ENCODE results near the gene REXO5.
"Not testable (repeated sequence)": the region's sequence is repeated elsewhere in the genome, so short reads cannot be mapped to it uniquely, and the experiment has no call there.

The REXO5 gene

GRCh38 chr16:20803561-20804214 lies 2.6 kb upstream of the REXO5 start:
- no peak for DNase-seq

- not testable (repeated sequence) for DNase-seq
These were observed 601 bp upstream of the REXO5 start for GRCh38 chr16:20805684-20806167.

- no peak for DNase-seq
These were observed 1.5 kb downstream of the REXO5 start for GRCh38 chr16:20807862-20808261.

GRCh38 chr16:20811889-20812439 lies 5.6 kb downstream of the REXO5 start:
- DNase-seq, result no peak

GRCh38 chr16:20812510-20812909 lies 6.2 kb downstream of the REXO5 start:
- DNase-seq, result no peak

- no peak for DNase-seq
These were observed 8.5 kb downstream of the REXO5 start for GRCh38 chr16:20814784-20815183.

GRCh38 chr16:20818929-20819585 lies 12.7 kb downstream of the REXO5 start:
- no peak for DNase-seq

GRCh38 chr16:20821682-20822081 lies 15.4 kb downstream of the REXO5 start:
- peak; percentile 69 for DNase-seq

GRCh38 chr16:20822521-20823325 lies 16.4 kb downstream of the REXO5 start:
- peak; percentile 83 for DNase-seq

- DNase-seq, result no peak
These were observed 19.8 kb downstream of the REXO5 start for GRCh38 chr16:20826039-20826566.

- no peak for DNase-seq
These were observed 23.2 kb downstream of the REXO5 start for GRCh38 chr16:20829536-20829935.

GRCh38 chr16:20830372-20830771 lies 24.0 kb downstream of the REXO5 start:
- DNase-seq, result no peak

- no peak for DNase-seq
These were observed 26.8 kb downstream of the REXO5 start for GRCh38 chr16:20833086-20833485.

GRCh38 chr16:20838240-20838639 lies 31.9 kb downstream of the REXO5 start:
- DNase-seq, result peak; percentile 19

- DNase-seq, result no peak
These were observed 33.2 kb downstream of the REXO5 start for GRCh38 chr16:20839504-20839903.

GRCh38 chr16:20844054-20844453 lies 37.7 kb downstream of the REXO5 start:
- no peak for DNase-seq

- peak; percentile 12 for DNase-seq
These were observed 38.3 kb downstream of the REXO5 start for GRCh38 chr16:20844588-20844987.

- DNase-seq, result no peak
These were observed 39.7 kb downstream of the REXO5 start for GRCh38 chr16:20846030-20846429.

GRCh38 chr16:20846551-20846950 lies 40.2 kb downstream of the REXO5 start:
- DNase-seq, result no peak

- peak; percentile 14 for DNase-seq
These were observed 41.2 kb downstream of the REXO5 start for GRCh38 chr16:20847550-20847949.

- DNase-seq, result peak; percentile 69
These were observed 43.5 kb downstream of the REXO5 start for GRCh38 chr16:20849589-20850390.

- DNase-seq, result no peak
These were observed 44.7 kb downstream of the REXO5 start for GRCh38 chr16:20850981-20851380.

All from MV-4-11 (cell line).